NT2/D1 (cell line): ENCODE data around the gene ZDHHC8.

Experiments
- SUZ12 ChIP-seq: IDR thresholded peaks from 2 replicates; pipeline ENCODE4 v1.6.1; 2011; ENCODE audit not compliant: insufficient read length, insufficient read depth; ENCODE audit errors: extremely low read depth
- YY1 ChIP-seq: IDR thresholded peaks from 2 replicates; pipeline ENCODE4 v1.6.1; 2011; ENCODE audit not compliant: insufficient read length, insufficient read depth

DNA sequence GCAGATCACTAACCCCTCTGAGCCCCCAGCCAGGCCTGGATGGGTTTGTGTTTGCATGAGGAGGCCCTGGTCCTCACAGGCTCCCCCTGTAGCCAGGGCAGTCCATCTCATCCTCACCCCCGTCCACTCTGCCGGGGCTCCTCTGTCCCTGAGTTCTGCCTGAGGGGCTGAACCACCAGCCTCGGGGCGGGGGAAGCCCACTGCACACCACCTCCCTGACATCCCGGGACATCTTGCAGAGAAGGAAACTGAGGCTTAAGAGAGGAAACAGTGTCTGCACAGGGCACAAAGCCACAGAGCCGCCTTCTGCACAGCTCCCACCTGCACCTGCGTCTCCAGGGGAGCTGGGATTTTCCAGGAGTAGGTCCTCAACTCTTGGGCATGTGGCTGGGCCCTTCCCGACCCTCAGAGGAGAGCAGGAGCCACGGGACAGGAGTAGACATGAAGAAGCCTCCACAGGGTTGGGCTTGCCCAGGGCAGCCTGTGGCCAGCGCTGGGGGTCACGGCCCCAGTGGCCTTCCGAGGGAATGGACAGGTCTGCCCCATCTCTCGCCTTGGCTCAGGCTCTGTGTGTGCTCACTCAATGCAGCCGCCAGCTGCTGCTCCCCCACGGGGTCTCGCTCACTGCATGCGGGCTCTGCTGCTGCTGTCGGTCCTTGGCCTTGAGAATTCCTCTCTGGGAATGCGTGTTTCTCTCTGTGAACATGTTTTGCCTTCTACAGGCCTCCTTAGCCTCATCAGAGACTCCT lies 64.7 kb downstream of the ZDHHC8 start:
- no peak for TF ChIP-seq YY1
- no peak for TF ChIP-seq SUZ12
